Stimulated activated CD4-positive, alpha-beta T cell treated with anti-CD3 and anti-CD28 coated beads, Interleukin-4, amount 100 ng/mL, for 24 hours (primary cell): ENCODE data around the gene FAM217A.

Experiments
- DNase-seq: peaks from one replicate; pipeline ENCODE4 v3.0.0-alpha.2; 2020

Gene FAM217A

GRCh38 chr6:4021133-4021853, 57.6 kb downstream of the FAM217A start:
- peak; percentile 91 for DNase-seq

GRCh38 chr6:4020822-4021132, 58.2 kb downstream of the FAM217A start:
- no peak for DNase-seq

GRCh38 chr6:4018924-4019236, 60.1 kb downstream of the FAM217A start:
- DNase-seq: no peak
